Body of pancreas (tissue), 4 donors: ENCODE measurements around the gene SNRNP40. TPM values are rescaled to one million over a fixed set of nuclear protein-coding genes. Genes with fewer than 3 reads are reported as not detected.
A peak's percentile ranks its signal among the peaks of the same experiment; 100 is the strongest.

Experiments
- ATAC-seq: fragments of 150-250 bp; one replicate; pipeline ENCODE4 v1.9.1; 2016
- DNase-seq, 4 donors: peaks; one replicate each; pipeline ENCODE4 v3.0.0-alpha.2; 2019
- H3K27ac ChIP-seq, 4 donors: fragments of 200-600 bp; sonication (generic); 1 replicate in 3 of 4; 2 replicates in 1 of 4; pipeline versions ENCODE4 v1.5.1 to v1.6.1; 2016 to 2019; ENCODE audit warnings: mild to moderate bottlenecking in 1 of 4, mixed read lengths in 1 of 4, moderate library complexity in 1 of 4
- H3K27me3 ChIP-seq, 2 donors: fragments of 200-600 bp; sonication (generic); one replicate each; pipeline ENCODE4 v1.6.0; 2016; ENCODE audit warnings: mild to moderate bottlenecking in 1 of 2
- H3K36me3 ChIP-seq, 2 donors: fragments of 200-600 bp; sonication (generic); replicated peaks in 1 of 2; 2 replicates each; pipeline ENCODE4 v1.5.1; 2016; ENCODE audit warnings: low read depth in 2 of 2; ENCODE audit not compliant: insufficient read depth in 1 of 2
- H3K4me1 ChIP-seq: fragments of 200-600 bp; sonication (generic); one replicate; pipeline ENCODE4 v1.6.0; 2016
- H3K4me3 ChIP-seq, 2 donors: fragments of 200-600 bp; sonication (generic); 1 replicate in 1 of 2; 2 replicates in 1 of 2; pipeline ENCODE4 v1.5.1; 2016 to 2019
- H3K9me3 ChIP-seq, 3 donors: fragments of 200-600 bp; sonication (generic); 1 replicate in 2 of 3; 2 replicates in 1 of 3; pipeline ENCODE4 v1.5.1; 2016
- CTCF ChIP-seq, 7 experiments: fragments of 450-650 bp in 4 of 7; fragments of 200-600 bp in 3 of 7; sonication (generic) in 3 of 7; IDR thresholded peaks; one replicate each; pipeline ENCODE4 v1.5.1; 2016 to 2019; ENCODE audit warnings: antibody characterized with exemption in 7 of 7
- POLR2A ChIP-seq, 3 donors: fragments of 450-650 bp; IDR thresholded peaks; one replicate each; pipeline ENCODE4 v1.6.1; 2016; ENCODE audit warnings: antibody characterized with exemption in 3 of 3, mild to moderate bottlenecking in 2 of 3
- WGBS, 2 donors: methylation state at CpG; one replicate each; pipeline ENCODE4 v1.1.5; 2017; 5-methylcytosine and 5-hydroxymethylcytosine counted together
- intact Hi-C: fragments of 100-400 bp; cut with DNase I; formaldehyde crosslinking; loops from one replicate; pipeline ENCODE4 v1.15.1; 2023
- total RNA-seq, 2 donors: library from RNA; depleted of rRNA; stranded (reverse); fragments of >200 nt; gene quantifications; one replicate each; pipeline ENCODE4 v1.1.0, GENCODE V29; 2016

The SNRNP40 gene
- total RNA-seq, 2 donors from 2014 or later = 12.7 to 28.7 TPM

- no peaks in the 10 kb centered on the region for H3K9me3 ChIP-seq
- H3K27me3 ChIP-seq = peaks cover 0 to 12% of the 10 kb centered on the region in 2 donors
- TF ChIP-seq POLR2A (IDR thresholded peaks at IDR 0.05) (no peak), CTCF (IDR thresholded peaks at IDR 0.05) (no peak)
- intact Hi-C loops = no loop called here
- H3K36me3 ChIP-seq = no peaks in the 10 kb centered on the region
- WGBS, 2 donors = 1 to 7% methylated on average over 10 to 43 of the region's 56 CpGs
- ATAC-seq (peak; percentile 38), DNase-seq (peak in 1 of 4 donors; percentile 10)
- H3K4me1 ChIP-seq = peaks cover 19% of the 10 kb centered on the region
- H3K4me3 ChIP-seq = no peak overlapping the region
- no peak overlapping the region for H3K27ac ChIP-seq
These were observed 57.5 kb downstream of the SNRNP40 start for GRCh38 chr1:31238986-31239613.

- ATAC-seq (no peak), DNase-seq (no peak)
- TF ChIP-seq POLR2A (IDR thresholded peaks at IDR 0.05) (no peak), CTCF (IDR thresholded peaks at IDR 0.05) (no peak)
- H3K4me1 ChIP-seq = peaks cover 18% of the 10 kb centered on the region
- H3K4me3 ChIP-seq = no peak overlapping the region
- no peaks in the 10 kb centered on the region for H3K9me3 ChIP-seq
- H3K36me3 ChIP-seq = no peaks in the 10 kb centered on the region
- H3K27me3 ChIP-seq = peaks cover 0 to 12% of the 10 kb centered on the region in 2 donors
- H3K27ac ChIP-seq = no peak overlapping the region
- 18 to 36% methylated on average over 2 to 4 of the region's 4 CpGs for WGBS, 2 donors
- intact Hi-C loops = no loop called here
These were observed 58.0 kb downstream of the SNRNP40 start for GRCh38 chr1:31238612-31238985.

GRCh38 chr1:31234870-31235269 is 61.7 kb downstream of the SNRNP40 start:
- intact Hi-C loops = no loop called here
- 48 to 65% methylated on average over 4 of the region's 4 CpGs for WGBS, 2 donors
- peaks cover 10% of the 10 kb centered on the region for H3K4me1 ChIP-seq
- no peak overlapping the region for H3K27ac ChIP-seq
- no peak overlapping the region for H3K4me3 ChIP-seq
- H3K27me3 ChIP-seq = peaks cover 0 to 7% of the 10 kb centered on the region in 2 donors
- TF ChIP-seq POLR2A (IDR thresholded peaks at IDR 0.05) (no peak), CTCF (IDR thresholded peaks at IDR 0.05) (no peak)
- no peaks in the 10 kb centered on the region for H3K9me3 ChIP-seq
- no peaks in the 10 kb centered on the region for H3K36me3 ChIP-seq
- DNase-seq (no peak), ATAC-seq (no peak)

GRCh38 chr1:31234123-31234708 is 62.4 kb downstream of the SNRNP40 start:
- ATAC-seq (no peak), DNase-seq (no peak)
- no peaks in the 10 kb centered on the region for H3K36me3 ChIP-seq
- TF ChIP-seq POLR2A (IDR thresholded peaks at IDR 0.05) (no peak), CTCF (IDR thresholded peaks at IDR 0.05) (no peak)
- H3K27ac ChIP-seq = no peak overlapping the region
- H3K4me1 ChIP-seq = peaks cover 6% of the 10 kb centered on the region
- WGBS, 2 donors = 63 to 64% methylated on average over 12 of the region's 12 CpGs
- no peaks in the 10 kb centered on the region for H3K9me3 ChIP-seq
- peaks cover 0 to 5% of the 10 kb centered on the region in 2 donors for H3K27me3 ChIP-seq
- intact Hi-C loops = no loop called here
- H3K4me3 ChIP-seq = no peak overlapping the region

GRCh38 chr1:31232689-31233088 is 63.9 kb downstream of the SNRNP40 start:
- DNase-seq (no peak), ATAC-seq (no peak)
- H3K36me3 ChIP-seq = no peaks in the 10 kb centered on the region
- H3K27ac ChIP-seq = no peak overlapping the region
- no peak overlapping the region for H3K4me3 ChIP-seq
- no peaks in the 10 kb centered on the region for H3K27me3 ChIP-seq
- intact Hi-C loops = no loop called here
- TF ChIP-seq CTCF (IDR thresholded peaks at IDR 0.05) (no peak), POLR2A (IDR thresholded peaks at IDR 0.05) (no peak)
- no peaks in the 10 kb centered on the region for H3K9me3 ChIP-seq
- no peaks in the 10 kb centered on the region for H3K4me1 ChIP-seq
- WGBS, 2 donors = 92% methylated on average over 2 of the region's 2 CpGs
